Natural killer cell (primary cell): ENCODE measurements around the gene PACRG. TPM values are rescaled to one million over a fixed set of nuclear protein-coding genes. Genes with fewer than 3 reads are reported as not detected.

Source experiments
- ATAC-seq, 3 donors: fragments of 150-1000 bp in 2 of 3; fragments of 200-7000 bp in 1 of 3; cut with Tn5 transposase; 1 replicate in 1 of 3; 2 replicates in 2 of 3; pipeline ENCODE4 v1.10.0; 2021; ENCODE audit warnings: mild to moderate bottlenecking in 2 of 3, moderate library complexity in 2 of 3
- DNase-seq, 2 donors: peaks; one replicate each; pipeline versions ENCODE4 v3.0.0 to v3.0.0-alpha.2; 2013 to 2021; ENCODE audit warnings: mixed read lengths in 1 of 2
- H3K27ac ChIP-seq: one replicate; pipeline ENCODE4 v1.5.1; 2013; ENCODE audit warnings: mild to moderate bottlenecking, low read length
- H3K27me3 ChIP-seq: one replicate; pipeline ENCODE4 v1.6.1; 2013; ENCODE audit warnings: low read length; ENCODE audit not compliant: control insufficient read depth, insufficient read depth
- H3K36me3 ChIP-seq: one replicate; pipeline ENCODE4 v1.6.1; 2013; ENCODE audit warnings: low read length; ENCODE audit not compliant: control insufficient read depth, insufficient read depth
- H3K4me1 ChIP-seq: one replicate; pipeline ENCODE4 v1.6.1; 2013; ENCODE audit warnings: low read length; ENCODE audit not compliant: control insufficient read depth, insufficient read depth
- H3K4me3 ChIP-seq: one replicate; pipeline ENCODE4 v1.5.1; 2013; ENCODE audit warnings: low read length
- H3K9me3 ChIP-seq: one replicate; pipeline ENCODE4 v1.6.1; 2013; ENCODE audit warnings: low read length; ENCODE audit not compliant: control insufficient read depth, insufficient read depth
- H3K27ac Mint-ChIP-seq, 2 donors: one replicate each; pipeline ENCODE4 v1.8.0; 2022; ENCODE audit warnings: mild to moderate bottlenecking in 2 of 2, mixed read lengths in 2 of 2, moderate library complexity in 1 of 2
- H3K27me3 Mint-ChIP-seq, 2 donors: one replicate each; pipeline ENCODE4 v1.8.0; 2022; ENCODE audit warnings: low read depth in 2 of 2, mixed read lengths in 2 of 2
- H3K36me3 Mint-ChIP-seq: one replicate; pipeline ENCODE4 v1.8.0; 2022; ENCODE audit warnings: mixed read lengths
- H3K4me1 Mint-ChIP-seq, 2 donors: one replicate each; pipeline ENCODE4 v1.8.0; 2022; ENCODE audit warnings: mixed read lengths in 2 of 2
- H3K4me3 Mint-ChIP-seq: one replicate; pipeline ENCODE4 v1.8.0; 2022; ENCODE audit warnings: mild to moderate bottlenecking, moderate library complexity, mixed read lengths
- H3K9me3 Mint-ChIP-seq, 2 donors: one replicate each; pipeline ENCODE4 v1.8.0; 2022; ENCODE audit warnings: mixed read lengths in 2 of 2
- WGBS: methylation state at CpG from one replicate; pipeline ENCODE4 v1.1.7; 2013; ENCODE audit warnings: missing lambda C conversion rate; ENCODE audit not compliant: insufficient coverage; 5-methylcytosine and 5-hydroxymethylcytosine counted together
- intact Hi-C: fragments of 100-400 bp; cut with micrococcal nuclease; formaldehyde crosslinking; loops from one replicate; pipeline ENCODE4 v1.14.2; 2022
- total RNA-seq, 4 donors: library from RNA; stranded (reverse); fragments of 120-200 nt in 1 of 4; gene quantifications; one replicate each; pipeline versions ENCODE4 v1.2.3 to v1.2.4, GENCODE V29; 2013 to 2022
- TF ChIP-seq, protein P1 (sequence below): fragments of 200-600 bp; IDR thresholded peaks from one replicate; pipeline ENCODE4 v1.8.0; 2022; ENCODE audit warnings: antibody characterized with exemption

The PACRG gene
- total RNA-seq, 3 donors from 2014 or later (not counting 1 experiment from before 2014, with no cell fraction given): 0.52 TPM; not detected in 2

DNA sequence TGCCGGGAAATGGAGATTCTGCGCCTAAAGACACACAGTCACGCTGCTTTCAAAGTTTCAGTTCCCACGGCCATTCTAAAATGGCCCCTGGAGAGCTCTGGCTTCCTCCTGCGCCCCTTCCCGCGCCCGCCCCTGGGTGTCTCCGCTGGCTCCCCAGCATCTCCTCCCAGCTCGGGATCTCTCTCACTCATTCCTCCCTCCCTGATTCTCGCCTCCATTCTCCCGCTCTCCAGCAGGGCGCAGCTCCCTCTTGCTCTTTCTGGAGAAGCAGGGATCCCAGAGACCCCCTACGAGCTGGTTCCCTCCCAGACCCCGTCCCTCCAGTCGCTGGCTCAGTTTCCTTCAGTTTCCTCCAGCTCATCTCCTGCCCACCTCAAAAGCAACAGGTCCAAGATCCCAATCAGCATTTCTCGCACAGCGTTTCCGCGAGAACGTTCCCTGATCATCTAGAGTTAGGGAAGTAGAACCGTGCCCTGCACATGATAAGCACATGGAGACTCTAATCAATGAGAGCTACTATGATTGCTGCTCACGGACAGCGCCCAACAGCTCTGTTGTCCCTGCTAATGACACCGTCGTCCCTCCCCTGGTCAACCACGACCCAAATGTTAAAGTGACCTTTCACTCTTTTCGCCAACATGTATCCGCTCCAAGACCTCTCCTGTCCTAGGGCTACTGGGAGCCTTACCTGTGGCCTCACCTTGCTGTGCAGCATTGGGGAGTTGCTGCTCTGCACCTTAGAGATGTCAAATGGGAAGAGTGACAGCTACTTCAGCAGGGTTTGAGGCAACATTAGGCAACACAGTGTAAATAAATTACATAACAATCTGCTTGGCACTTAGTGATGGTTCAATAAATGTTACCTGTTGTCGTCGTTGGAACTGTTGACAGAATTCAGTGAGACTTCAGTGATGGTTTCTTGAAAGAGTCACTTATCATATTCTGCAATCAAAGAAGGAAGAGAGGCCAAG is 468.2 kb downstream of the PACRG start:
- TF ChIP-seq, protein P1, sequence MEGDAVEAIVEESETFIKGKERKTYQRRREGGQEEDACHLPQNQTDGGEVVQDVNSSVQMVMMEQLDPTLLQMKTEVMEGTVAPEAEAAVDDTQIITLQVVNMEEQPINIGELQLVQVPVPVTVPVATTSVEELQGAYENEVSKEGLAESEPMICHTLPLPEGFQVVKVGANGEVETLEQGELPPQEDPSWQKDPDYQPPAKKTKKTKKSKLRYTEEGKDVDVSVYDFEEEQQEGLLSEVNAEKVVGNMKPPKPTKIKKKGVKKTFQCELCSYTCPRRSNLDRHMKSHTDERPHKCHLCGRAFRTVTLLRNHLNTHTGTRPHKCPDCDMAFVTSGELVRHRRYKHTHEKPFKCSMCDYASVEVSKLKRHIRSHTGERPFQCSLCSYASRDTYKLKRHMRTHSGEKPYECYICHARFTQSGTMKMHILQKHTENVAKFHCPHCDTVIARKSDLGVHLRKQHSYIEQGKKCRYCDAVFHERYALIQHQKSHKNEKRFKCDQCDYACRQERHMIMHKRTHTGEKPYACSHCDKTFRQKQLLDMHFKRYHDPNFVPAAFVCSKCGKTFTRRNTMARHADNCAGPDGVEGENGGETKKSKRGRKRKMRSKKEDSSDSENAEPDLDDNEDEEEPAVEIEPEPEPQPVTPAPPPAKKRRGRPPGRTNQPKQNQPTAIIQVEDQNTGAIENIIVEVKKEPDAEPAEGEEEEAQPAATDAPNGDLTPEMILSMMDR: no peak
- Mint-ChIP-seq H3K4me3 (no peak overlapping the region), H3K4me1 (no peaks in the 10 kb centered on the region), H3K36me3 (no peaks in the 10 kb centered on the region), H3K9me3 (no peaks in the 10 kb centered on the region), H3K27me3 (peaks cover 0 to 7% of the 10 kb centered on the region in 2 donors), H3K27ac (no peak overlapping the region)
- no peaks in the 10 kb centered on the region for H3K27me3 ChIP-seq
- no peaks in the 10 kb centered on the region for H3K36me3 ChIP-seq
- intact Hi-C loops: no loop called here
- H3K27ac ChIP-seq: no peak overlapping the region
- DNase-seq (no peak), ATAC-seq (no peak)
- no peaks in the 10 kb centered on the region for H3K9me3 ChIP-seq
- H3K4me3 ChIP-seq: no peak overlapping the region
- no peaks in the 10 kb centered on the region for H3K4me1 ChIP-seq
- WGBS: 92% methylated on average over 31 of the region's 31 CpGs

DNA sequence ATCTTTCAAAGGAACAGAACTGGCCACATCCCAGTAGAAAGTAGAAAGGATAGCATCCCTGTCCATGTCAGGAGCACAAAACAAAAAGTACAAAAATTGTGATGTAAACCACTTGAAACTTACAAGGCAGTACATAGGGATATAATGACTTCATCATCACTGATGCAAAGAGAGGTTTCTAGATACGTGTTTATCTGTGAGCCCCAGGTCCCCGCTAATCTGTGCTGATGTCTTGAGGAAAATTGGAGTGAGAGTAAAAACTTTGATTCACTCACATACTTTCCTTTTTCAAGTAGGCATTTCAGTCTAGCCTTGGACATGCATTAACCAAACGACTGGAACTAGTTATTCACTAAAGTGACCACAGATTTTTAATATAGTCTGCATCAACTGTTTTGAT is 470.1 kb downstream of the PACRG start:
- Histone ChIP-seq H3K27me3 (no peaks in the 10 kb centered on the region), H3K36me3 (no peaks in the 10 kb centered on the region), H3K27ac (no peak overlapping the region), H3K9me3 (no peaks in the 10 kb centered on the region), H3K4me3 (no peak overlapping the region), H3K4me1 (no peaks in the 10 kb centered on the region)
- no peak for ATAC-seq
- WGBS: no CpG with 5 or more reads among the region's 3 CpGs
- no peaks in the 10 kb centered on the region for H3K9me3 Mint-ChIP-seq
- no peaks in the 10 kb centered on the region for H3K27me3 Mint-ChIP-seq
- H3K4me1 Mint-ChIP-seq: no peaks in the 10 kb centered on the region
- TF ChIP-seq, protein P1: no peak
- no peak for DNase-seq
- H3K4me3 Mint-ChIP-seq: no peak overlapping the region
- intact Hi-C loops: no loop called here
- no peak overlapping the region for H3K27ac Mint-ChIP-seq
- H3K36me3 Mint-ChIP-seq: no peaks in the 10 kb centered on the region

DNA sequence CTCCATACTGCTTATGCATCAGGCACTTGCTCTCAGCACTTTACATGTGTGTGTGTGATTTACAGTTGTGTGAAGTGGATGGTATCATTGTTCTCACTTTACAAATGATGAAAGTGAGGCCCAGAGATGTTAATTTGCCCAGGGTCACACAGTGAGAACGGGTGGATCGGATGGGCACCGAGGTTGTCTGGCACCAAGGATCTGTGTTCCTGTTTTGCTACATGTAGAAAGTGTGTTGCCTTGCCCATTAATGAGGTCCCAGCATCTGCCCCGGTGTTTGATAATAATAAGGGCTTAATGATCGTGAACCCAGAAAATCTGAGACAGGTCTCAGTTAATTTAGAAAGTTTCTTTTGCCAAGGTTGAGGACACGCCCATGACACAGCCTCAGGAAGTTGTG is 470.6 kb downstream of the PACRG start:
- Histone ChIP-seq H3K27ac (no peak overlapping the region), H3K27me3 (no peaks in the 10 kb centered on the region), H3K9me3 (no peaks in the 10 kb centered on the region), H3K4me3 (no peak overlapping the region), H3K36me3 (no peaks in the 10 kb centered on the region), H3K4me1 (no peaks in the 10 kb centered on the region)
- TF ChIP-seq, protein P1: no peak
- WGBS: 89% methylated on average over 6 of the region's 6 CpGs
- intact Hi-C loops: no loop called here
- Mint-ChIP-seq H3K4me1 (no peaks in the 10 kb centered on the region), H3K27me3 (no peaks in the 10 kb centered on the region), H3K4me3 (no peak overlapping the region), H3K9me3 (no peaks in the 10 kb centered on the region), H3K36me3 (no peaks in the 10 kb centered on the region), H3K27ac (no peak overlapping the region)
- ATAC-seq: no peak
- no peak for DNase-seq
